ENCODE measurements around the gene VARS1. TPM values are rescaled to one million over a fixed set of nuclear protein-coding genes. Genes with fewer than 3 reads are reported as not detected.

Gene VARS1
- total RNA-seq, 1 donor from 2014 or later: 48.1 TPM

- DNase-seq (ENCODE audit: low read depth in 2 of 2): no peak
Observed at GRCh38 chr6:31771992-31772358, 23.6 kb downstream of the VARS1 start.

GRCh38 chr6:31770860-31771259 is 24.7 kb downstream of the VARS1 start:
- no peak for DNase-seq (ENCODE audit: low read depth in 2 of 2)

- DNase-seq (ENCODE audit: low read depth in 2 of 2): peak; percentile 39 to 67
Observed at GRCh38 chr6:31769684-31770371, 25.7 kb downstream of the VARS1 start.

GRCh38 chr6:31768363-31769257 is 26.9 kb downstream of the VARS1 start:
- peak in 1 of 2 donors; percentile 30 for DNase-seq (ENCODE audit: low read depth in 2 of 2)

GRCh38 chr6:31767096-31767645 is 28.4 kb downstream of the VARS1 start:
- DNase-seq (ENCODE audit: low read depth in 2 of 2): no peak

- DNase-seq (ENCODE audit: low read depth in 2 of 2): peak in 1 of 2 donors; percentile 45
Observed at GRCh38 chr6:31765910-31766794, 29.4 kb downstream of the VARS1 start.

GRCh38 chr6:31765559-31765909 is 30.0 kb downstream of the VARS1 start:
- no peak for DNase-seq (ENCODE audit: low read depth in 2 of 2)

GRCh38 chr6:31764198-31764597 is 31.4 kb downstream of the VARS1 start:
- no peak for DNase-seq (ENCODE audit: low read depth in 2 of 2)

- peak; percentile 63 to 89 for DNase-seq (ENCODE audit: low read depth in 2 of 2)
Observed at GRCh38 chr6:31763619-31763940, 32.0 kb downstream of the VARS1 start.

GRCh38 chr6:31762878-31763618 is 32.5 kb downstream of the VARS1 start:
- no peak for DNase-seq (ENCODE audit: low read depth in 2 of 2)

- DNase-seq (ENCODE audit: low read depth in 2 of 2): no peak
Observed at GRCh38 chr6:31762356-31762755, 33.2 kb downstream of the VARS1 start, which contains the start of gene SAPCD1. SAPCD1 (plus strand) TSS chr6:31762656; CDS start chr6:31763055, 399 bp downstream.

GRCh38 chr6:31761343-31761742 is 34.2 kb downstream of the VARS1 start:
- no peak for DNase-seq (ENCODE audit: low read depth in 2 of 2)

GRCh38 chr6:31760790-31761189 is 34.8 kb downstream of the VARS1 start:
- no peak for DNase-seq (ENCODE audit: low read depth in 2 of 2)

- DNase-seq (ENCODE audit: low read depth in 2 of 2): no peak
Observed at GRCh38 chr6:31758281-31758680, 37.3 kb downstream of the VARS1 start.

GRCh38 chr6:31752739-31753319 is 42.7 kb downstream of the VARS1 start:
- DNase-seq (ENCODE audit: low read depth in 2 of 2): peak in 1 of 2 donors; percentile 24

- DNase-seq (ENCODE audit: low read depth in 2 of 2): no peak
Observed at GRCh38 chr6:31750411-31751022, 45.0 kb downstream of the VARS1 start.

- DNase-seq (ENCODE audit: low read depth in 2 of 2): no peak
Observed at GRCh38 chr6:31749301-31750036, 46.1 kb downstream of the VARS1 start.

Data from dermis microvascular lymphatic vessel endothelial cell (primary cell).